HG03045 (cell line): ENCODE results near the gene DNASE2.

Experiments used
- ATAC-seq: cut with Tn5 transposase; IDR thresholded peaks from one replicate; pipeline ENCODE4 v1.9.1; 2021; ENCODE audit warnings: mild to moderate bottlenecking, moderate library complexity; ENCODE audit not compliant: unreplicated experiment

DNASE2 gene

DNA sequence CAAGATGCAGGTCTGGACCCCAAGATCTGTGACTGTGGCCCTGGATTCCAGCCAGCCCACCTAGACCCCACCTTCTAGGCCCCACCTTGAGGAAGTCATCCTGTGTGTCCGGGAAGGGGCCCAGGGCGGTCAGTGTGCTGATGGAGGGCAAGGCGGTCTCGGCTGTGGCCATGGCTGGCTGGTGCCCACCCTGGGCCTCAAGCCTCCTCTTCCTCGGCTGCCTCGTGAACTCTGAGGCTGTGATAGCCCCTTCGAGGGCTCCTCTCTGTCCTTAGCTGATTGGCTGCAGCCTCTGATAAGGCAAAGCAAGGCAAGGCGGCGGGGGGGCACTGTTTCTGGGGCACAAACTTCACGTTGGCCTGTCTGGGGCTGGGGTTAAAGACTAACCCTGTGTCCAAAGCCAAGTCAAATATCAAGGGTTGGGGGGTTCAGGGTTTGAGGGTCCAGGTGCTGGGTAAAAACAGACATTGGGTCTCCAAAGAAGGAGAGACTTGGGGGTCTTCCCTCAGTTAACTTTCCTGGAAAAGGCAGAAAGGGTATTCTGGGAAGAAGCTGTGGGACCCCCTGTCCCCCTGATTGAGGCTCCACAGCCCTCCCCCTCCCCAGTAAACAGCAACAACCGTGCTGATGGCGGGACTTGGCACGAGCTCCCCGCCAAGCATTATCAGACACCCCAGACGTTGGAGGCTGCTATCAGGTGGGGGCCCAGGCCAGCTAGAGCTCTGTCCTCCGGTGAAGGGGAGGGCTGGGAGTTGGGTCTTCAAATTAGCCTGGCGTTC, 5.9 kb upstream of the DNASE2 start, which contains the start of gene KLF1:
Gene KLF1 (minus strand): TSS at position 233 of the 779 bp plus-strand sequence. CDS start 61 bp downstream, at position 172.
- ATAC-seq = no peak

DNA sequence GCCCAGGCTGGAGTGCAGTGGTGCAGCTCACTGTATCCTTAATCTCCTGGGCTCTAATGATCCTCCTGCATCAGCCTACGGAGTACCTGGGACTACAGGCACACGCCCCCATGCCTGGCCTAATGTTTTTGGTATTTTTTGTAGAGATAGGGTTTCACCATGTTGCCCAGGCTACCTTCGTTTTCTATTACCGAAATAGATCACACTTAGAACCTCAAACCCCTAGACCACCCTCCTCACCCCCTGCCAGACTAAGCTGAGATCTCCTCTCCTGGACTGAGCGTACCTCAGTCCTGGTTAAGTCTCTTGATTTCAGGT, 5.4 kb upstream of the DNASE2 start:
- no peak for ATAC-seq

DNA sequence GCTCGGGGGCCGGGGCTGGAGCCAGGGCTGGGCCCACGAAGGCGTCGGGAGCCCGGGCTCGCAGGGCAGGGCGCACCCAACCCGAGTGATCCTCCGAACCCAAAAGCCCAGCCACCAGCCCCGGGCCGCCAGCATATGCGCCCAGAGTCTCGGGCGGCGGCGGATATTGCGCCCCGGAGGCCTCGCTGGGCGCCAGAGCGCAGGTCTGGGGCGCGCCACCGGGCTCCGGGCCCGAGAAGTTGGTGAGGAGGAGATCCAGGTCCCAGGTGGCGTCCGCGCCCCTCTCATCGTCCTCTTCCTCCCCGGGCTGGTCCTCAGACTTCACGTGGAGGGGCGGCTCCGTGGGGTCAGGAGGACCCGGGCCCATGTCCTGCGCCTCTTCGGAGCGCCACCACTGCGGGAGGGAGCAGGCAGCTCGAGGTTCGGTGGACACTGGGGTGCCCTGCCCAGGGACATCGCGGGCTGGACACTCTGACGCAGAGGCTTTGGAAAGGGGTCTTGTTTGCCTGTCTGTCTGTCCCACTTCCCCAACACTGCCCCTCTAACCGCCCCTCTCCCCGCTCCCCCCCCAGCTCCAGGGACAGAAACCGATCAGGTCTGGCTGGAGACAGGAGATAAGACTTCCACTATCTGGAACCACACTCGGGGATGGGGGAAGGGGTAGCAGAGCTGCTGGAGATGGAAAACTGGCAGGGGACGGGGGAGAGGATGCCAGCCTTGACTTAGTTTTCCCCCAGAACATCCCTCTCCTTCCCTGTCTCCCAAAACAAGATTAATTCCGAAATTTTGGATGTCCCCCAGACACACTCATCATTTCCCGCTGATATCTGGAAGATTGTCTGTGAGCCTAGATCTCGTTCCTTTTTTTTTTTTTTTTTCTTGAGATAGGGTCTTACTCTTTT, 4.8 kb upstream of the DNASE2 start:
- ATAC-seq = no peak

DNA sequence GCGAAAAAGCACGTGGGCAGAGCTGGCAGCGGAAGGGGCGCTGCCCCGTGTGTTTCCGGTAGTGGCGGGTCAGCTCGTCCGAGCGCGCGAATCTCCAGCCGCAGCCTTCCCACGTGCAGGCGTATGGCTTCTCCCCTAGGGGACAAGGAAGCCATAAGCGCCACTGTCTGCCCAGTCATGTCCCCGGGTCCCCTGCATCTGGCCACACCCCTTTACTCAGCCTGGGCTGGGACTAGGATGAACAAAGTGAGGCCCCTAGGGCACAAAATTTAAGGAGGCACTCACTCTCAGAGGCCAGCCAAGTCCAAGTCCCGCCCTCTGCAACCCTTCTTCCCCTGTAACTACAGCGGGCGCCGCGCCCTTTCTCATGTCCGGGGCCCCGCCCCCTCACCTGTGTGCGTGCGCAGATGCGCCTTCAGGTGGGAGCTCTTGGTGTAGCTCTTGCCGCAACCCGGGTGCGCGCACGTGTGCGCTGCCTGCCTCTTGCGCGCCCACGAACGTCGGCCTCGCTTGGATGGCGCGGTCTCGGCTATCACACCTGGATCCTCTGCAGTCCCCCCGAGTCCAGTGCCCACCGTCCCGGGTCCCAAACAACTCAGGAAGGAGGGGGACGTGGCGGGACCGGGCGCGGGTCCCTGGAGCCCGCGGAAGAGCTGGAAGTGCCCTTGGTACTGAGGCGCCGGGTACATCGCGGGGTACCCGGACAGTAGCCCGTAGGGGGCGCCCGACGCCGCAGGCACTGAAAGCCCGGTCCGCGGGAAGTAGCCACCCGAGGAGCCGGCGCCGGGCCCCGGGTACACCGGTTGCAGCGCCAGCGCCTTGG, 3.9 kb upstream of the DNASE2 start:
- ATAC-seq = peak; percentile 40

DNA sequence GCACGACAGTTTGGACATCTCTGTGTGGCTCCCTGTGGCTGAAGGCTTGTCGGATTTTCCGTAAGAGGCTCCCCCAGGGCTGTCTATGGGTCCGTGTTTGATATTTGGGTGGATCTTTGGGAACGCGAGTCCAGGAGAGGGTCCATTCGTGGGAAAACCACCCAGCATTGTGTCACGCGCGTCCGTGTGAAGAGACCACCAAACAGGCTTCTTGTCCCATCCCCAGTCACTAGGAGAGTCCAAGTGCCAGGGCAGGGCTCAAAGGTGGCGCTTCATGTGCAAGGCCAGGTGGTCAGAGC, 3.3 kb upstream of the DNASE2 start:
- no peak for ATAC-seq

DNA sequence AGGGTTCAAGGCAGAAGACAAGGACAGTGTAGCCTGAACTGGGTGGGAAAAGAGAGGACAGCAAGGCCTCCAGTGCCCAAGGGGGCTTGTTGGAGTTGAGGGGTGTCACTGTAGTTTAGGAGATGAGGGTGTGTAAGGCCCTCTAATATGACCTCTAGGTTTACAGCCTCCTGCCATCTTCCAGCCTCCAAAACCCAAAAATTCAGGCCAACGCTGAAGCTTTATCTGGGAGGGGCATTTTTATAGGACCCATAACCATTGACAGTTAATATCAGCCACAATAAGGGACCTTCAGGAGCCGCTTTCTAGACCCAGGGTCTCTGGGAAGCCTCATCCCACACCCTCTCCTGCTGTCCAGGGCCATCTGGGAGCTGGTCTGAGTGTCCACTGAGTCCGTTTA, 3.0 kb upstream of the DNASE2 start:
- no peak for ATAC-seq

DNA sequence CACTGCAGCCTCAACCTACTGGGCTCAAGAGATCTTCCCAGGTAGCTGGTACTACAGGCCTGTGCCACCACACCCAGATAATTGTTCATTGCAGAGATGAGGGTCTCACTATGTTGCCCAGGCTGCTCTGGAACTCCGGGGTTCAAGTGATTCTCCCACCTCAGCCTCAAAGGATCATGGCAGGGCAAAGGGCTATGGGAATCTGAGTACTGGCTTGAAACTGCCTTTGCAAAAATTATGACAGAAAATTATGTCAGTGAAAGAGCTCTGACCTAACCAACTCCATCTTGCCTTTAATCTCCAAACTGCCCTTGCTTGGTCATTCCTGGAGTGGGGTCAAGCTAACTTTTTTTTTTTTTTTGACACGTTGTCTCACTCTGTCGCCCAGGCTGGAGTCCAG, 1.3 kb upstream of the DNASE2 start:
- no peak for ATAC-seq

DNA sequence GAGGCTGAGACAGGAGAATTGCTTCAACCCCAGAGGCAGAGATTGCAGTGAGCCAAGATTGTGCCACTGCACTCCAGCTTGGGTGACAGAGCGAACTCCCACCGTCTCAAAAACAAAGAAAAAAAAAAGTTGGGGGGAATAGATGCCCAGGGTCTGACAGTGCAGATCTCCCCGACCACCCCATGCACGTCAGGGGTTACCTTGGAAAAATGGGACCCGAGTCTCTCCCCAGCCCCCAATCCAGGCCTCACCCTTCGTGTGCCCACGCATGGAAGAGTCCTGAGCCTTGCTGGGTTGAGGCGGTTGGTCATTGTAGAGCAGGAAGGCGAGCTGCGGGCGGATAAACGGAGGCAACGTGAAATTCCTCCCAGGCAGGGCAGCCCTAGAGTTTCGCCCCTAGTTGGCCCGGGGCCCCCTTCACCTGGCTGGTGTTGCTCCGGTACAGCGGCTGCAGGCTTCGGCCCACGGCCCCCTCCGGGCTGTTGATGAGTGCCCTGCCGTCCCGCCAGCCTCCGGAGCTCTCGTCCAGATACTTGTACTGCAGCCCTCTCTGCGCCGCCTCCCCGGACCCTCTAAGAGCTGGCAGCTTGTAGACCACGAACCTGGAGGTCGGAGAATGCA, 588 bp downstream of the DNASE2 start:
- peak; percentile 8 for ATAC-seq

DNA sequence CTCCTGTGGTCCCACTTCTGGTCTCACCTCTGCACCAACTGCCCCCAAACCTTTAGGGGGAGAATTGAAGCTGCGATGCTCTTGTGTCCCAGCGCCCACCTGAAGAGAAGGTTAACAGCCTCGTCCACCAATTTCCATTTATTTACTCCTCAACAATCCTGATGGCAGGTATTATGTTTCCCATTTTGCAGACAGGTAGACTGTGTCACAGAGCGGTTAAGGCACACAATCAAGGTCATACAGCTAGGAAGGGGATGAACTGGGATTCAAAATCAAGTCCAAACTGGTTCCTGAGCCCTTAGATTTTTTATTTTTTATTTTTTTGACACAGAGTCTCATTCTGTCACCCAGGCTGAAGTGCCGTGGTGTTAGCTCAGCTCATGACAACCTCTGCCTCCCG, 6.2 kb downstream of the DNASE2 start:
- ATAC-seq = no peak

DNA sequence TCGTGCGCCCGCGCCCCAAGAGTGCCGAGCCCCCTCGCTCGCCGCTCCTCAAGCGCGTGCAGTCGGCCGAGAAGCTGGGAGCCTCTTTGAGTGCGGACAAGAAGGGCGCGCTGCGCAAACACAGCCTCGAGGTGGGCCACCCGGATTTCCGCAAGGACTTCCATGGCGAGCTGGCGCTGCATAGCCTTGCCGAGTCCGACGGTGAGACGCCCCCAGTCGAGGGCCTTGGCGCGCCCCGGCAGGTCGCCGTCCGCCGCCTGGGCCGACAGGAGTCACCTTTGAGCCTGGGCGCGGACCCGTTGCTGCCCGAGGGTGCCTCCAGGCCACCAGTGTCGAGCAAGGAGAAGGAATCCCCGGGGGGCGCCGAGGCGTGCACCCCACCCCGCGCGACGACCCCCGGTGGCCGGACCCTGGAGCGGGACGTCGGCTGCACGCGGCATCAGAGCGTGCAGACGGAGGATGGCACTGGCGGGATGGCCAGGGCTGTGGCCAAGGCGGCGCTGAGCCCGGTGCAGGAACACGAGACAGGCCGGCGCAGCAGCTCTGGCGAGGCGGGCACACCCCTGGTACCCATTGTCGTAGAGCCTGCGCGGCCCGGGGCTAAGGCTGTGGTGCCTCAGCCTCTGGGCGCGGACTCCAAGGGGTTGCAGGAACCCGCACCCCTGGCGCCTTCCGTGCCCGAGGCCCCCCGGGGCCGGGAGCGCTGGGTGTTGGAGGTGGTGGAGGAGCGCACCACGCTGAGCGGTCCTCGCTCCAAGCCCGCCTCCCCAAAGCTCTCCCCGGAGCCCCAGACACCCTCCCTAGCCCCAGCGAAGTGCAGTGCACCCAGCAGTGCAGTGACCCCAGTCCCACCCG, 7.1 kb downstream of the DNASE2 start:
- no peak for ATAC-seq

DNA sequence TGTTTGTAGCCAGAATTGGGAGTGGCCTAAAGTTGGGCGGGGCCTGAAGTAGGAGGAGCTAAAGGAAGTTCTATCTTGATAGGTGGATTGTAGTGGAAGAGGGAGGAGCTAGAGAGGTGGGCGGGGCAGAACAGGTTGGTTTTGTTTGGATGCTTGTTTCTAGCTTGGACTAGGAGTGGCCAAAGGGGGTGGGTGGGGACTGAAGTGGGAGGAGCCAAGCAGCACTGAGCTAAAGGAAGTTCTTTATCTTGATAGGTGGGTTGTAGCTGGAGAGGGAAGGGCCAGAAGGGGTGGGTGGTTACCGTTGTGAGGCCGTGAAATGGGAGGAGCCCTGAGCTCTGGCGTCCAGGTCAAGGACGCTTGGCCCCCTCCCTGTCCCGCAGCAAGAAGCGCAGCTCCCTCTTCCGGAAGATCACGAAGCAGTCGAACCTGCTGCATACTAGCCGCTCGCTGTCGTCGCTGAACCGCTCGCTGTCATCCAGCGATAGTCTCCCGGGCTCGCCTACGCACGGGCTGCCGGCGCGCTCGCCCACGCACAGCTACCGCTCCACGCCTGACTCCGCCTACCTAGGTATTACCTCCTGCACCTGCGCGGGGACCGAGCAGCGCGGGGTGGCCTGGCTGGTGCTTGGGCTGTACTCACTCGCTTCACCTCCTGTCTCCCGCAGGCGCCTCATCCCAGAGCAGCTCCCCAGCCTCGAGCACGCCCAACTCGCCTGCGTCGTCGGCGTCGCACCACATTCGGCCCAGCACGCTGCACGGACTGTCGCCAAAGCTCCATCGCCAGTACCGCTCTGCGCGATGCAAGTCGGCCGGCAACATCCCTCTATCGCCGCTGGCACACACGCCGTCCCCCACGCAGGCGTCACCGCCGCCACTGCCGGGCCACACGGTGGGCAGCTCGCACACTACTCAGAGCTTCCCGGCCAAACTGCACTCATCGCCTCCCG, 8.0 kb downstream of the DNASE2 start:
- ATAC-seq = no peak

DNA sequence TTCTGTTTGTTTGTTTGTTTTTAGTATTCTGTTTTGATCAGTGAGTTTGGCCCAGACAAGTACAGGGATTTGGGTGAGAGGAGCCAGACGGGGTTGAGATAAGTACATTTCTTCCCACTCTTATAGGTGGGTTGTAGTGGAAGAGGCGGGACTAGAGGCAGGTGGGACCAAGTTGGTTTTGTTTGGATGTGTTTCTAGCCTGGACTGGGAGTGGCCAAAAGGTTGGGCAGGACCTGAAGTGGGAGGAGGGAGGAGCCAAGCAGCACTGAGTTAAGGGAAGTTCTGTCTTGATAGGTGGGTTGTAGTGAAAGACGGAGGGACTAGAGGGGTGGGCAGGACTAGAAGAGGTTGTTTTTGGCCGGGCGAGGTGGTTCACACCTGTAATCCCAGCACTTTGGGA, 9.0 kb downstream of the DNASE2 start:
- no peak for ATAC-seq

DNA sequence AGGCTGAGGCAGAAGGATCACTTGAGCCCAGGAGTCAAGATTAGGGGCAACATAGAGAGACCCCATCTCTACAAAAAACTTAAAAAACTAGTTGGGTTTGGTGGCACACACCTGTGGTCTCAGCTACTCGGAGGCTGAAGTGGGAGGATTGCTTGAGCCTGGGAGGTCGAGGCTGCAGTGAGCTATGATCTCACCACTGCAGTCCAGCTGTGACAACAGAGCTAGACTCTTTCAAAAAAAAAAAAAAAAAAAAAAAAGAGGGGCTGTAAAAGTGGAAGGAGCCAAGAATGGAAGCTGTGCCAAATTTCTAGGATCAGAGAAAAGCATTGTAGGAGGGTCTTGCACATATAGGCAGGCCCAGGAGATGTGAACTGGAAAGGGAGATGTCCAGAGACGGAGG, 9.6 kb downstream of the DNASE2 start:
- no peak for ATAC-seq

DNA sequence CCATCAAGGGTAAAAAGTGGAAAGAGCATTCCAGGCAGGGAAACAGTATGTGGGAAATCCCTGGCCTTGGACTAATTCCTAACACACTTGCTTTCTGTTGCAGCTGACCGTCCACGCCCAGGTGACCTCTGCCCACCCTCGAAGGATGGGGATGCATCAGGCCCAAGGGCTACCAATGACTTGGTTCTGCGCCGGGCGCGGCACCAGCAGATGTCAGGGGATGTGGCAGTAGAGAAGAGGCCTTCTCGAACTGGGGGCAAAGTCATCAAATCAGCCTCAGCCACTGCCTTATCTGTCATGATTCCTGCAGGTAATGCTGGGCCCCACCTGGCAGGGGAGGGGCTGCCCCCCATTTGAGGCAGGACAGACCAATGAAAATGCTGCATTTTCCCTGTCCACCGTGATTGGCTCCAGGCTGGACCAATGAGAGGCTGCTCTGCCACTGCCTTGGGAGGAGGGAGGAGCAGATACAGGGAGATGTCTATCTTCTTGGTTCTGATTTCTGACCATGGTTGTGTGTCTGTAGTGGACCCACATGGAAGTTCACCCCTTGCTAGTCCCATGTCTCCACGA, 12.6 kb downstream of the DNASE2 start:
- no peak for ATAC-seq

DNA sequence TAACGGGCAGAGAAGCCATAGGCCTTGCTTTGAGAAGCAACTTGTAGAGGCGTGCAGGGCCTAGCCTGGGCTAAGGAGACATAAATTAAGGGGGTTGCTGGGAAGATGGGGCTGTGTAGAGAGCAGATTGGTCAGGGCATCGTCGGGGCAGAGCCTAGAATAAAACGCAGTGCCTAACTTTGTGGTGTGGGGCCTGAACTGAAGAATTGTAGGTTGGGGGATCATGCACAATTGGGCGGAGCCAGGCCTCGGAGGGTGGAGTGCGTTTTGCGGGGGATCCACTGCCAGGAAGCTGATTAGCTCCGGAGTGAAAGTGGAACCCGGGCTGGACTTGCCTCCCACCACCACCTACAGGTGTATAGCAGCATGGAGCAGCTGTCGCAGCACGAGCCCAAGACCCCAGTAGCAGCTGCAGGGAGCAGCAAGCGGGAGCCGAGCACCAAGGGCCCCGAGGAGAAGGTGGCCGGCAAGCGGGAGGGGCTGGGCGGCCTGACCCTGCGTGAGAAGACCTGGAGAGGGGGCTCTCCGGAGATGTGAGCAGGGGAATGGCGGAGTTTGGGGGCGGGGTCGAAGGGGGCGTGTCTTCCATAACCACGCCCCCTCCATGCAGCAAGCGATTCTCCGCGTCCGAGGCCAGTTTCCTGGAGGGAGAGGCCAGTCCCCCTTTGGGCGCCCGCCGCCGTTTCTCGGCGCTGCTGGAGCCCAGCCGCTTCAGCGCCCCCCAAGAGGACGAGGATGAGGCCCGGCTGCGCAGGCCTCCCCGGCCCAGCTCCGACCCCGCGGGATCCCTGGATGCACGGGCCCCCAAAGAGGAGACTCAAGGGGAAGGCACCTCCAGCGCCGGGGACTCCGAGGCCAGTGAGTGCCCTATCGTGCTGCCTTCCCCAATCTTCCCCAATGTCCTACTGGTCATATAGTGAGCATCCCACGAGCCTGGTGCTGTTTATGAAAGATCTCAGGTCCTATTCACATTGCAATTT, 13.8 kb downstream of the DNASE2 start:
- ATAC-seq = peak; percentile 65

DNA sequence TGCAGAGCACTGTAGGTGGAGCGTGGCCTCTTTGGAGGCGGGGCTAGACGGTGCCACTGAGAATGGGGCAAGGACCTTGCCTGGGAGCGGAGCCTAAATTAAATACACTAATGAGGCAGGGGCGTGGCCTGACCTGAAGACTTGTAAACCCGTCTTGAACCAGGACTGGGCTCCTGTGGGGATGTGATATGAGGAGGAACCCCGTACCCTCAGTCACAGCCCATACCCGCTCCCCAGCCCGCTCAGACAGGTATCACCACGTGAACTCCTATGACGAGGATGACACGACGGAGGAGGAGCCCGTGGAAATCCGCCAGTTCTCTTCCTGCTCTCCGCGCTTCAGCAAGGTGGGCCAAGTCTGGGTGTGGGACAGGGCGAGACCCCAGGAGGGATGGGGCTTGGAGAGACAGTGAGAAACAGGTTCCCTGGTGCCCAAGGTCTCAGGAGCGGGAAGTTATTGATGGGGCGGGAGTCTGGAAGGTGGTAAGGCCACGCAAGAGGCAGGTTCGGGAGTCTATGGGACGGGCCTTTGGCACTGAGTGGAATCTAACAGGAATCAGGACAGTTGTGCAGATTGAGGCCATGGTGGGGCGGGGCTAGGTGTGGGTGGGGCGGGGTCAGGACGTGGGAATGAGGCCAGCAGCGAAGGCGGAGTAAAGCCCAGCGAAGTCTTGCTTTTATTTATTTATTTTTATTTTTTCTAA, 14.7 kb downstream of the DNASE2 start:
- no peak for ATAC-seq
